Endometrium (tissue), 2 donors: Measurements from ENCODE around the gene SENP5.
"Not testable (repeated sequence)": the region's sequence is repeated elsewhere in the genome, so short reads cannot be mapped to it uniquely, and the experiment has no call there.

ENCODE experiments used
- FAIRE-seq: peaks from 2 replicates; lab custom pipeline; 2012; peaks lifted over from hg19 to GRCh38; lab: Jason Lieb, UNC
- donor health status: control.
- donor health status: control.

The SENP5 gene

DNA sequence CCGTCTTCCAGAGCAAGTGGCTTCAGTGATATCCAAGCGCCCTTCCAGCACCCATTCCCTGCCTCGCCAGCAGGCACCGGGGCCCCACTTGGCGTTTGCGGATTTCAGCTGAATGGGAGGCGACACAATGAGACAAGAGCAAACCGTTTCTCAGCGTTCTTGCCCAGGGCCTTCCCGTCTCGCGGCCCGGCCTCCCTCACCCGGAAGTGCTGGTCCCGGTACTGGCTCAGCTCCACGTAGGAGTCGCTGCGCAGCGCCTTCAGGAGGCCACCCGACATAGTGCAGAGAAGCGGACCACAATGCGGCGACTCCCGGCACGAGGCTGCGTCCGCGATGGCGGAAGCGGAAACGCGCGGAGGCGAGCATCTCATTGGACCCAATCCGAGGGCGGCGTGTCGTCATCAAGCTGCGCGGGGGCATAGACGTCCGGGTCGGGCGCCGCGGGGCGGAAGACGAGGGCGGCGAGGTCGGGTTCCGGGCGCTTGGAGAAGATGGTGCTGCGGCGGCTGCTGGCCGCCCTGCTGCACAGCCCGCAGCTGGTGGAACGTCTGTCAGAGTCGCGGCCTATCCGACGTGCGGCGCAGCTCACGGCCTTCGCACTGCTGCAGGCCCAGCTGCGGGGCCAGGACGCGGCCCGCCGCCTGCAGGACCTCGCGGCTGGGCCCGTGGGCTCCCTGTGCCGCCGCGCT lies 74.7 kb downstream of the SENP5 start, which contains the start of gene NCBP2:
Gene NCBP2 (minus strand): TSS at position 303 of the 689 bp plus-strand sequence. CDS start 25 bp downstream, at position 278.
- FAIRE-seq, result no peak

GRCh38 chr3:196942915-196943277 lies 75.2 kb downstream of the SENP5 start:
- FAIRE-seq, result no peak

- not testable (repeated sequence) for FAIRE-seq
Measured at GRCh38 chr3:196944037-196944790, 76.5 kb downstream of the SENP5 start.

- no peak for FAIRE-seq
Measured at GRCh38 chr3:196947136-196947859, 79.6 kb downstream of the SENP5 start.

- FAIRE-seq, result no peak
Measured at GRCh38 chr3:196947860-196948441, 80.2 kb downstream of the SENP5 start.

DNA sequence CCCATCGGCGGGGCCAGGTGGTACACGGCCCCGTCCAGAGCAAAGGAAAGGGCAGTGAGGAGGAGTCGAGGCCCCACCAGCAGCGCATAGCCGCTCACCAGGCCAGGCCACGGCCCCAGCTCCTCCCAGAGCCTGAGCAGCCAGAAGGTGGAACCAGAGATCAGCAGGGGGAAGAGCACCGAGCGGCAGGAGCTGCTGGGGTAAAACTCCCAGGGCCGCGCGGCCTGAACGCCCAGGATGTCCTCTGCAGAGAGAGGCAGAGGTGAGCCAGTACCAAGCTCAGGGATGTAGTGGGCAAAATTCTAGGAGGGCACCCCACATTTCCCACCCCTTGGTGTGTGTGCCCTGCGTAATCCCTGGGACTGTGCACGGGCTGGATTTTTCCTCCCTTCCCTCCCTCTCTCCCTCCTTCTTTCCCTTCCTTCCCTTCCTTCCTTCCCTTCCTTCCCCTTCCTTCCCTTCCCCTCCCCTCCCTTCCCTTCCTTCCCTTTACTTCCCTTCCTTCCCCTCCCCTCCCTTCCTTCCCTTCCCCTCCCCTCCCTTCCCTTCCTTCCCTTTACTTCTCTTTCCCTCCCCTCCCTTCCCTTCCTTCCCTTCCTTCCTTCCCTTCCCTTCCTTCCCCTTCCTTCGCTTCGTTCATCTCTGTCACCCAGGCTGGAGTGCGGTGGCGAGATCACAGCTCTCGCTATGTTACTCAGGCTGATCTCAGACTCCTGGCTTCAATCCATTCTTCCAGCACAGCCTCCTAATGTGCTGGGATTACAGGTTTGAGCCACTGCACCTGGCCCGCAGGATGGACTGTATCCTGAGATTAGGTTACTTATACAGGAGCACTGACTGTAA lies 80.9 kb downstream of the SENP5 start:
- no peak for FAIRE-seq

GRCh38 chr3:196949285-196949619 lies 81.5 kb downstream of the SENP5 start:
- FAIRE-seq, result no peak

- no peak for FAIRE-seq
Measured at GRCh38 chr3:196949750-196950149, 82.0 kb downstream of the SENP5 start.

GRCh38 chr3:196951371-196951770 lies 83.7 kb downstream of the SENP5 start:
- FAIRE-seq, result no peak

GRCh38 chr3:196954832-196955231 lies 87.1 kb downstream of the SENP5 start:
- FAIRE-seq, result no peak

DNA sequence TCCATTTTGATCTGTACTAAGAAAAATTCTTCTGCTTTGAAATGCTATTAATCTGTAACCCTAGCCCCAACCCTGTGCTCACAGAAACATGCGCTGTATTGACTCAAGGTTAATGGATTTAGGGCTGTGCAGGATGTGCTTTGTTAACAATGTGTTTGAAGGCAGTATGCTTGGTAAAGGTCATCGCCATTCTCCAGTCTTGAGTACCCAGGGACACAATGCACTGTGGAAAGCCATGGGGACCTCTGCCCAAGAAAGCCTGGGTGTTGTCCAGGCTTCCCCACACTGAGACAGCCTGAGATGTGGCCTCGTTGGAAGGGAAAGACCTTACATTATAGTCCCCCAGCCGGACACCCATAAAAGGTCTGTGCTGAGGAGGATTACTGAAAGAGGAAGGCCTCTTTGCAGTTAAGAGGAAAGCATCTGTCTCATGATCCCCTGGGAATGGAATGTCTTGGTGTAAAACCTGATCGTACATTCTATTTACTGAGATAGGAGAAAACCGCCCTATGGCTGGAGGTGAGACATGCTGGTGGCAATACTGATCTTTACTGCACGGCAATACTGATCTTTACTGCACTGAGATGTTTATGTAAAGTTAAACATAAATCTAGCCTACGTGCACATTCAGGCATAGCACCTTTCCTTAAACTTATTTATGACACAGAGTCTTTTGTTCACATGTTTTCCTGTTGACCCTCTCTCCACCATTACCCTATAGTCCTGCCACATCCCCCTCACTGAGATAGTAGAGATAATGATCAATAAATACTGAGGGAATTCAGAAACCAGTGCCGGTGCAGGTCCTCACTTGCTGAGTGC lies 94.6 kb downstream of the SENP5 start:
- FAIRE-seq, result no peak

GRCh38 chr3:196962930-196963630 lies 95.4 kb downstream of the SENP5 start:
- no peak for FAIRE-seq

DNA sequence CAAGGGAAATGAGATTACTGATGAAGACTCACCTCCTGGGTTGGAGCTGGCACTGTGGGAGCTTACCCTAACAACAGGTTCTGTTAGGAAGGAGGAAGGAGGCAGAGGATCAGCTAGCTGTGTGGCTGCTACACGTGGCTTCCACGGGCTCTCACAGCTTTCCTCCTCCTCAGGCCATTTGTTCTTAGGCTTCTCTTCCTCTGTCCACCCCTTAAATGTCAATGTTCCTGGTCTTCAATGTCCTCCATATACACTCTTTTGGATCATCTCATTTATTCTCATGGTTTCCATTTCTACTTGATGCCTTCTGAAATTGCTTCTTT lies 95.9 kb downstream of the SENP5 start:
- no peak for FAIRE-seq

- FAIRE-seq, result no peak
Measured at GRCh38 chr3:196965112-196965803, 97.5 kb downstream of the SENP5 start.

- FAIRE-seq, result no peak
Measured at GRCh38 chr3:196965804-196966173, 98.1 kb downstream of the SENP5 start.

DNA sequence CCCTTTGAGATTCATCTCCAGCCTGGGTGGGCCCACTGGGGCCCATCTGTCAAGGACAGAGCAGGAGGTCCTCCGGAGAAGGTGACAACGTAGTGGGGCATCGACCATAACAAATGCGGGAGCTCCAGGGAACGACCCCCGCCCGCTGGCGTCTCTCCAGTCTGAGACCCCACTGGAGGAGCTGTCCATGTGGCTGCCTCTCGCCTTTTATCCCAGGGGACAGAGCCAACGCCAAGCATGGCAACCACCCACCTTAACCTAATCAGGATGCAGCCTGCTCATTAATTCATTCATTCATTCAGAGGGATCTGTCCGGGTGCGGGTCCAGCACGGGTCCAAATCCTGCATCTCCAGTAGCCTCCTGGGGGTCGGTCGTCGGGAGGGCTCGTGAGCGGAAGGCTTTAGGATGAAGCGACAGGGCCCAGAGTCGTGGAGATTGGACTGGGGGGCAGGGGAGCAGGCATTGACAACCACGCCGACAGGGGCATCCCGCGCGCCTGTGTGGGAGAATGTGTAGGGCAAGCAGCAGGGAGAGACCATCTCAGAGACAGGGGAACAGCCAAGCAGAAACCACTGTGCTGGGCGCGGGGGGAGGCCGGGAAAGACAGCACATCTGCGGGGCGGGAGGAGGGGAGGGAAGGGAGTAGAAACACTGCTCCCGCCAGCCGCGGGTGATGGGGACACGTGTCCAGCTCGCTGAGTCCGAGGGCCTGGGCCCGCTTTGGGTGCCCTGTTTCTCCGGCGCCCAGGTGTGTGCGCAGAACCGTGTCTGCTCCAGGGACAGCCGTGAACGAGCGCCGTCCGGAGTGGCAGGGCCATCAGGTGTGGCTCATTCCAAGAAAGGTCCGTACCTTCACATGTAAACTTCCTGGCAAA lies 99.0 kb downstream of the SENP5 start:
- no peak for FAIRE-seq

GRCh38 chr3:196967412-196968232 lies 99.9 kb downstream of the SENP5 start:
- no peak for FAIRE-seq
